GM18499 (cell line): ENCODE results near the gene TRPV2.
"Not testable (repeated sequence)": the region's sequence is repeated elsewhere in the genome, so short reads cannot be mapped to it uniquely, and the experiment has no call there.

Source experiments
- ATAC-seq: cut with Tn5 transposase; IDR thresholded peaks from one replicate; pipeline ENCODE4 v1.9.1; 2021; ENCODE audit warnings: moderate number of reproducible peaks; ENCODE audit not compliant: insufficient read depth, unreplicated experiment

The TRPV2 gene

DNA sequence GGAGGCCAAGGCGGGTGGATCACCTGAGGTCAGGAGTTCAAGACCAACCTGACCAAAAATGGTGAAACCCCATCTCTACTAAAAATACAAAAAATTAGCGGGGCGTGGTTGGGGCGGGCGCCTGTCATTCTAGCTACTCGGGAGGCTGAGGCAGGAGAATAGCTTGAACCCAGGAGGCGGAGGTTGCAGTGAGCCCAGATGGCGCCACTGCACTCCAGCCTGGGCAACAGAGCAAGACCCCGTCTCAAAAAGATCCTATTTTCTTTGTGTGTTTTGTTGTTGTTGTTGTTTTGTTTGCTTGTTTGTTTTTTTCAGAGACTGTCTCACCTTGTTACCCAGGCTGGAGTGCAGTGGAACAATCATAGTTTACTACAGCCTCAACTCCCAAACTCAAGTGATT is 11.5 kb upstream of the TRPV2 start:
- not testable (repeated sequence) for ATAC-seq

DNA sequence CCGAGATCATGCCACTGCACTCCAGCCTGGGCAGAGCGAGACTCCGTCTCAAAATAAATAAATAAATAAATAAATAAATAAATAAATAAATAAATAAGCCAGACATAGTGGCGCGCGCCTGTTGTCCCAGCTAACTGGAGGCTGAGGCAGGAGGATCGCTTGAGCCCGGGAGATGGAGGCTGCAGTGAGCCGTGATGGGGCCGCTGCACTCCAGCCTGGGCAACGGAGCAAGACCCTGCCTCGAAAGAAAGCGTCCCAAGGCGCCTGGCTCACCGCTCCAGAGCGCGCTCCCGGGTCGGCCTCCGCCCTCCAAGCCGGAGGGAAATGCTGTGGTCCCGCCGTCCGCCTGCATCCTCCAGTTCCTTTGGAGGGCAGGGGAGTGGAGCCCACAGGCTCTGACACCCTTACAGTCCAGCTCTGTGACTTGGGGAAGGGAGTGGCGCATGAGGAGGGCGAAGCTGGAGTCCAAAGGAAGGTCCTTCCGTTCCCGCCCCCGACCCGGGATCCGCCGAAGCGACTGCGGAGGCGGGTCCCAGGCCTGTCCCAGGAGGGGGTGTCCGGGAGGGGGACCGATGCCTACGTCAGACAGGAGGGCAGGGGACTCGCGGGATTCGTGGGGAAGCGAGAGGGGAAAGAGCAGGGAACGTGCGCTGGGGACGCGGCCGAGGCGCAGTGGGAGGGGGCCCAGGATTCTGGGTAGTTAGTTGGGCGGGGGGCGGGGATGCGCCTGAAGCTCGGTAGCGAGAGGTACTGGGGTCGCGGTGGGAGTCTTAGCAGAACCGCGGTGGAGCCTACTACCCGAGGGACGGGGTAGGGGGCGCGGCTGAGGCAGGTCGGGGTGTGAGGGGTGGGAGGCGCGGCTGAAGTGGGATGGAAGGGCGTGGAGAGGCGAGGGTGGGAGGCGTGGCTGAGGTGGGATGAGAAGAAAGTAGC is 8.4 kb upstream of the TRPV2 start:
- no peak for ATAC-seq

DNA sequence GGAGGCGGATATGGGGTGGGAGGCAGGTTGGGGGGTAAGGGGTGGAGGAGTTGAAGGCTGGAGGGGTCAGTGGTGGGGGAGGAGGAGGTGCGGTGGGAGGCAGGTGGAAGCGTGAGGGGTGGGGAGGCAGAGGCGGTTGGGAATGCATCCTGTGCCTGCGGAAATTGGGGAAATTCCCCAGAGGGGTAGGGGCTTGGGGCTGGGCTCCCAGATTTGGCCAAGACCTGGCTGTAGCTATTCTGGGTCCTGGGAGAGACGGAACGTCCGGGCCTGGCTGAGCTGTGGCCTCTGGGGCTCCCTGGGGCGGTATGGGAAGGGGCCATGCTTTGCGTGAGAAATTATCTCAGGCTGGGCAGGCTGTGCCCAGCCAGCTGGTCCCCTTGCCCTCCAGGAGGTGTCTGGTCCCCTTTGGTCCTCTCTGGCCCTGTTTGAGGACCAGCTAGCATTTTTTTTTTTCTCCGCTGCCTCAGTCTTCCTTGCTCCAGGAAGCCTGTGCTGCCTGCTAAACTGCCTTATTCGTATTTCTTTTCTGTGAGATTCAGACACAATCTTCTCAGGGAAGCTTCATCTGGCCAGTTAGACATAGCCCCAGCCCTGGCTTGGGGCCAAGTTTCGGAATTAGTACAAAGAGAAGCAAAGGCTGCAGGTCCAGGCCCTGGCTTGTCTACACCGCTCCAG is 7.3 kb upstream of the TRPV2 start:
- ATAC-seq: peak; percentile 58

DNA sequence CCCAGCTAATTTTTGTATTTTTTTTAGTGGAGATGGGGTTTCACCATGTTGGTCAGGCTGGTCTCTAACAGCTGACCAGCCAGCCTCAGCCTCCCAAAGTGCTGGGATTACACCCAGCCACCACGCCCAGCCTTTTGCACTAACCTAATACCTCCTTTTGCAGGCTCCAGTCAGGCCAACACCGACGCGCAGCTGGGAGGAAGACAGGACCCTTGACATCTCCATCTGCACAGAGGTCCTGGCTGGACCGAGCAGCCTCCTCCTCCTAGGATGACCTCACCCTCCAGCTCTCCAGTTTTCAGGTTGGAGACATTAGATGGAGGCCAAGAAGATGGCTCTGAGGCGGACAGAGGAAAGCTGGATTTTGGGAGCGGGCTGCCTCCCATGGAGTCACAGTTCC is 2.0 kb downstream of the TRPV2 start:
- ATAC-seq: no peak

DNA sequence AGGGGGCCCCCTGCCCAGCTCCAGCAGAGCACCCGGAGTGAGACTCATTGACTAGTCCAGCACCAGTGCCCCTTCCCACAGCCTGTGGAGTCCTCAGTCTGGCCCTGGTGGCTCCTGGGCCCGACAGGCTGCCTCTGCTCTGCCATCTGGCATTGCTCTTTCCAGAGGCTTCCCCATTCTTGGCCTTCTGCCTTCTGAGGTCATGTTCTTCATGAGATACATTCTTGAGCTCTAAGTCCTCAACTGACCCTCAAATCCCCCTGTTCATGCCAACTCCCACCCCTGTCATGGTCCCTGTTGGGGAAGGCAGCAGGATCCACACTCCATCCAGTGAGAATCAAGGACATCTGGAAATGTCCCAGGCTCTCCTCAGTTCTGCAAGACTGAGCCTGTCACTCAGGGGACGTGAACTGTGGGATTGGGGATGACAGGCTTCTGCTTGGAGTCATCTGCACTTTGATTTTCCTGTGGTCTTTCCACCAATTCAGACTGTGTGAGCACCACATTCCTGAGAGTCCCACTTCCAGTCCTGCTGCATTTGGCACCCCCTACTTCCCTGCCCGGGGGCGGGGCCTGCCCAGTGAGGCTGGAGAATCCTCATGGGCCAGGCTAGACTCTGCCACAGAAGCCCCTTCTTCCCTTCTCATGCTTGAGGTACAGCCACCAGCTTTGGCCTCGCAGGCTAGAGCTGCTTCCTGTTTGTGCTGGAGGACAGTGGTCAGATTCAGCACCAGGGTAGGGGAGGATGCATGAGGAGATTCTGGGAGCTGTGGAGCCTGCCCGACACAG is 2.7 kb downstream of the TRPV2 start:
- ATAC-seq: no peak

DNA sequence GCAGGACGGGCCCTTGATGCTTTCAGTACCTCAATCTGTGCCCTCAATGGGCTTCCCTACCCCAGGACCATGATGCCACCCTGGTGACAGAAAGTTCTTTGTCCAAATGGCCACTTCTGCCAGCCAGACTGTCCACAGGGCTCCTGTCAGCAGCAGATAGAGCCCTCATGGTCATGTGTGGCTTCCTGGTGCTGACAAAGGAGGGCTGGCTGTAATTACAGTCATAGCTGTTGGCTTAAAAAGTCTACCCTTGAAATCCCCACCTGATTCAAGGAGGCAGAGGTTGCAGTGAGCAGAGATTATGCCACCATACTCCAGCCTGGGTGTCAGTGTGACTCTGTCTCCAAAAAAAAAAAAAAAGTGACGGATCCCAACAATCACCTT is 3.3 kb downstream of the TRPV2 start:
- no peak for ATAC-seq

DNA sequence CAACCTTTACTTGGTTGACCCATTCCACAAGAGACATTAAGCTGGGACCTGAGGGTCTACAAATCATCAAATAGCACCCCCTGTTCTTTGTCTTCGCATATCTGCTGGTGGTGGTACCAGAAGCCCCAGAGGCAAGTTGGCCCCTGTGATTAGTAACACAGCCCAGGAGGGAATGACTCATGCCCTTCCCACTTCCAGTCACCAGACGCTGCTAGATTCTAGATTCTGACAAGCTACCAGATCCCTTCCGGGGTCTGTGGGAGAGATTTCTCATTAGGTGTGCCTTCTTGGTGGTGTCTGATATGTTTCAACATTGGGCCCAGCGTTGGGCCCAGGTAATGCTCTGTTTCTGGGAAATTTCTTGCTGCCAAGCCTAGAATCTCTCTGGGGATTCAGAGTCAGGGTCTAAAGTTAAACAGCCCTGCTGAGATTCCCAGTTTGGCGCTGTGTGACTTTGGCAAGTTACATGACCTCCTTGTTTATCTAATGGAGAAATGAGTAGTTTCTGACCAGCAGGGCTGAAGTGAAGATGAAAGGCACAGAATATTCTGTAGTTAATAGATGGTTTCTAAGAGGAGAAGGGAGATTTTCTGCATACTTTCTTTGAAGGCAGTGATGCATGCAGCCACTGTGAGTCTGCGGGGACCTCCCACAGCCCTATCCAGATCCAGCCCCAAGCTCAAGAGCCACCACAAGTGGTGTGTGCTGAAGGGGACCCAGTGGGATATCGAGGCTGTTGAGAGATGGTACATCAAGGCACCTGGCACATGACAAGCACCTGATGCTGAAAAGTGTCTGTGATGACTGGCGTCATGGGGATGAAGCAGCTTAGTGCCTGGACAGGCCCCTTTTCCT is 3.9 kb downstream of the TRPV2 start:
- no peak for ATAC-seq

DNA sequence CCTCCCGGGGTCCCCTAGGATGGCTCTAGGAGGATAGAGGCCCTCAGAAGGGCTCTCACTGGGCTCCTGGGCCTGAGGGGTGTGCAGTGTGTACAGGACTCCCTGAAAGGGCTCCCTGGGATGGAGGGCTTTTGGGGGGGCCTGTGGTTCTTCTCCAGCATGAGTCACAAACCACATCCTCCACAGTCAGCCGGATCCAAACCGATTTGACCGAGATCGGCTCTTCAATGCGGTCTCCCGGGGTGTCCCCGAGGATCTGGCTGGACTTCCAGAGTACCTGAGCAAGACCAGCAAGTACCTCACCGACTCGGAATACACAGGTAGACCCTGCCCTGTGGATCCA is 4.5 kb downstream of the TRPV2 start:
- no peak for ATAC-seq

DNA sequence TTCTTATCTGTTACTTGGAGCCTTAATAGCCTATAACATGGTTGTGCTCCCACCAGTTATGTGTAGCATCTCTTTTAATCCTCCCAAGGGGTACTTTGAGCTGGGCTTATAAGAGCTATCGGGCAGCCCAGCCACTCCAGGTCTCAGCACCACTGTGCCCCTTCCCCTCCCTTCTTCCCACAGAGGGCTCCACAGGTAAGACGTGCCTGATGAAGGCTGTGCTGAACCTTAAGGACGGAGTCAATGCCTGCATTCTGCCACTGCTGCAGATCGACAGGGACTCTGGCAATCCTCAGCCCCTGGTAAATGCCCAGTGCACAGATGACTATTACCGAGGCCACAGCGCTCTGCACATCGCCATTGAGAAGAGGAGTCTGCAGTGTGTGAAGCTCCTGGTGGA is 7.0 kb downstream of the TRPV2 start:
- no peak for ATAC-seq

DNA sequence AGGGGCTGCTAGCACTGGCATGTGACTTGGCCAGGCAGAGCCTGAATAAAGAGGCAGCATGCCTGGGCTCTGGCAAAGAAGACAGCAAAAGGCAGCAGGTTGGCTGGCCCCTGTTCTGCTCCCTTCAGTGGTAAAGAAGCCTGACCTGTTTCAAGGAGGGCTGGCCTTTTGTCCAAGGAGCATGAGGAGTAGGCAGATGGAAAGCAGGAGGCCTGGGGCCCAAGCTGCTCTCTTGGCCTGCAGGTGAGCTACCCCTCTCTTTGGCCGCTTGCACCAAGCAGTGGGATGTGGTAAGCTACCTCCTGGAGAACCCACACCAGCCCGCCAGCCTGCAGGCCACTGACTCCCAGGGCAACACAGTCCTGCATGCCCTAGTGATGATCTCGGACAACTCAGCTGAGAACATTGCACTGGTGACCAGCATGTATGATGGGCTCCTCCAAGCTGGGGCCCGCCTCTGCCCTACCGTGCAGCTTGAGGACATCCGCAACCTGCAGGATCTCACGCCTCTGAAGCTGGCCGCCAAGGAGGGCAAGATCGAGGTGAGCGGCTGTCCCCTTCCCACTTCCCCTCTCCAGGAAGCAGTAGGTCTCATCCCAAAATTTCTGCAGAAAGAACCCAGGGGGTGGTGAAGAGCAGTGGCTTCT is 8.0 kb downstream of the TRPV2 start:
- no peak for ATAC-seq

DNA sequence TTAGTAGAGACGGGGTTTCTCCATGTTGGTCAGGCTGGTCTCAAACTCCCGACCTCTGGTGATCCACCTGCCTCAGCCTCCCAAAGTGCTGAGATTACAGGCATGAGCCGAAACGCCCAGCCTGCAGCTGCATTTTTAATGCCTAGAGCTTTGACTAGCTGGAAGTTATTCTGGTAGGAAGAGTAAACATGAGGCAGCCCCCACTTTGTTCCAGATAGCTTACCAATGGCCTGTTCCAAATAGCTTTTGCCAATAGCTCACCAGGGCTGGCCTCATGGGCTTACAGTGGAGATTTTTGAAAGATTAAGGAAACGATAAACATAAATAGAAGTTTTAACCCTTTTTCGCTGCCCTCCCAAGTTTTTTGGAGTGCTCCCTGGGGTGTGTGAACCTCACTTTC is 9.8 kb downstream of the TRPV2 start:
- no peak for ATAC-seq

DNA sequence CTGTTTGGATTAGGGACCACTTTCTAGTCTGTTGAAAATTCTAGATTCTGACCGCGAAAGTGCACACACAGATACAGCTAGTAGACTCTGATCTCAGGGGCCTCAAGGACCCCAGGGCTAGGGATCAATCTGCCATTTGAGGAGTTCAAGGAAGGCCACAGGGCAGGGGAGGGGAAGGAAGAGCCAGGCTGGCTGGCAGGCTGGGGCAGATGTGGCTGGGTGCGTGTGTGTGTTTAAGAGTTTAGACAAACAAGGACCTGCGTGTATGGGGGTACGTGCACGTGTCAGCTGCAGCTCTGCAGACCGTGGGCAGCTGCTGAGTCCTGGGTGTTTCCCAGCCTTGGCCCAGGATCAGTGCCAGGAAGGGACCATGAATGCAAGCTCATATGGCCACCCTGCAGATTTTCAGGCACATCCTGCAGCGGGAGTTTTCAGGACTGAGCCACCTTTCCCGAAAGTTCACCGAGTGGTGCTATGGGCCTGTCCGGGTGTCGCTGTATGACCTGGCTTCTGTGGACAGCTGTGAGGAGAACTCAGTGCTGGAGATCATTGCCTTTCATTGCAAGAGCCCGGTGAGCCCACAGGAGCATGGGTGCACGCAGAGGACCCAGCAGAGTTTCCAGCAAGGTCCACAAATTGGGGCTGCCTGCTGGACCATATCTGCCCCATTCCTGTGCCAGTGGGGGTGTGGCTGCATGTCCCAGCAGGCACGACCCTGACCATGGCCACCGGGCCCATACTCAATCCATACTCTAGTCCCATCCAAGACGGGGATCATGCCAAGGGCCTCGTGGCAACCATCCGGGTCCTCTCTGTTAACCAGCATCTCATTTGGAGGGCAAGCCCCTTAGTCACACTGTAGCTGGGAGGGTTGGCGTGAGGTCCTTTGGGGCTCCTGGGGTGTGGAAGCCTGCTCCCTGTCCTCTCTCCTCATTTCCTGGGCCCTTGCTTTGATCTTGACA is 10.6 kb downstream of the TRPV2 start:
- no peak for ATAC-seq

DNA sequence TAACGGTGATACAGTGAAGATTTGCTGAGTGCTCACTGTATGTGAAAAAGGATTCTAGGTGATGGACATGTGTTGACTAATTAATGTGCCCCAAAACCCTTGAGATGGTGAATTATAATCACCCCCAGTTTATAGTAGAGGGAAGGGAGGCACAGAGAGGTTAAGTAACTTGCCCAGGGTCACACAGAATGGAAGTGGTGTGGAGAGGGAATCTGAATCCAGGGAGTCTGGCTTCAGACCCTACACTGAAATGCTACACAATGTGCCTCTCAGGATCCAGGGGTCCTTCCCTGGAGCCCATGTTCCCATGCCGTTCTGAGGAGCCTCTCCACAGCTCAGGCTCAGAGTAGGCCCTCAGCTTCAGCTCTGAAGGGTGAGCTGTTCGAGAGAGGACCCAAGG is 11.6 kb downstream of the TRPV2 start:
- no peak for ATAC-seq

DNA sequence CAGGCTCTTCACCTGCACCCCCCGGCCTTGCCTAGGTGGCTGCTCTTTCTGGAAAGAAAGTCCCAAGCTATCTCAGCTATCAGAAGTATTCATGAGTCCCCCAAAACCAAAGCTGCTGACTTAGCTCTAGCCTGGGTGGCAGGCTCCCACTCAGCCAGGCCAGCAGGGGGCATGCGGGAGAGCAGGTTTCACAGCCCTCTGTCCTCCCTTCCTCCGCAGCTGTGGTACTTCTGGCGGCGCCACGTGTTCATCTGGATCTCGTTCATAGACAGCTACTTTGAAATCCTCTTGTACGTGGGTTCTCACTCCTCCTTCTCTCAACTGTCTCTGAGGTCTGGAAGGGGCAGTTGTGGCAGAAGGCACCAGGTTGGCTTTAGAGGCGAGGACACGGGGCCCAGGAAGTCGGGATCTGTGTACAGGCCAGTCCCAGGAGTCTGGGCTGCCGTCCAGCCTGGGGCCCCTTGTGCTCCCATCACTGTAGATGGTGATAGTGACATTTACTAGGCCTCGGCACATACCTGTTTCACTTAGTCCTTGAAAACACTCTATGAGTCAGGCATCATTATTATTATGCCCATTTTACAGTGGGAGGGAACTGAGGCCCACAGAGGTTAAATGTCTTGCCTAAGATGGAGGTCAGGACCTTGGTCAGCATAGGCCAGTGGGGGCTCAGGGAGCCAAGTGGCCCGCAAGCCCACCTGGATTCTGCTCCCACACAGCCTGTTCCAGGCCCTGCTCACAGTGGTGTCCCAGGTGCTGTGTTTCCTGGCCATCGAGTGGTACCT is 12.9 kb downstream of the TRPV2 start:
- no peak for ATAC-seq

DNA sequence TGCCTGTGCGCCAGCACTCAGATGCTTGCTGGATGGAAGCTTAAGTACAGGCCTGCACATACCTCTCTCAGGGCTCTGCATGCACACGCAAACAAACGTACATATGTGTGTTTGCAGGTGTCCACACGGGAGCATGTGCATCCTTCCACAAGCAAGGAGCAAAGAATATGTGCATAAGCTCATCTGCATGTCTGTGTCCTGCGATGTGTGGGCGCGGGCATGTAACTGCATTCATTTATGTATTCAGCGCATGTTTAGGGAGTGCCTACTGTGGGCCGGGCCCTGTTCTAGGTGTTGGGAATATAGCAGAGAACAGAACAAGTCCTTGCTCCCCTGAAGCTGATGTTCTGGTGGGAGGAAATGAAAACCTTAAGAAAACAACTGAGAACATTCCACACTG is 13.7 kb downstream of the TRPV2 start:
- ATAC-seq: no peak

DNA sequence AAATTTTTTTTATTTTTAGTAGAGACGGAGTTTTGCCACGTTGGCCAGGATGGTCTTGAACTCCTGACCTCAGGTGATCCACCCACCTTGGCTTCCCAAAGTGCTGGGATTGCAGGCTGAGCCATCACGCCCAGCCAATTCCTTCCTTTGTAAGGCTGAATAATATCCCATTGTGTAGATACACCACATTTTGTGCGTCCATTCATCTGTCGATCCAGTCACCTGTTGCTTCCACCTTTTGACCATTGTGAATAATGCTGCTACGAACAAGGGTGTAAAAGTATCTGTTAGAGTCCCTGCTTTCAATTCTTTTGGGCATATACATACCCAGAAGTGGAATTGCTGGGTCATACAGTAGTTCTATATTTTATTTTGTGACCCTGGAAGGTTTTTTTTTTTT is 15.3 kb downstream of the TRPV2 start:
- ATAC-seq: no peak

DNA sequence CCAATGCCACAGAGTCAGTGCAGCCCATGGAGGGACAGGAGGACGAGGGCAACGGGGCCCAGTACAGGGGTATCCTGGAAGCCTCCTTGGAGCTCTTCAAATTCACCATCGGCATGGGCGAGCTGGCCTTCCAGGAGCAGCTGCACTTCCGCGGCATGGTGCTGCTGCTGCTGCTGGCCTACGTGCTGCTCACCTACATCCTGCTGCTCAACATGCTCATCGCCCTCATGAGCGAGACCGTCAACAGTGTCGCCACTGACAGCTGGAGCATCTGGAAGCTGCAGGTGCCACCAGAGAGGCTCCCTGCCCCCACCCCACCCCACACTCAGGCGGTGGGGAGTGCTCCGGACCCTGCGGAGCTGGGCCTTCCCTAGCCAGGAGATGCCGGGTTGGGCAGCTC is 16.6 kb downstream of the TRPV2 start:
- no peak for ATAC-seq

DNA sequence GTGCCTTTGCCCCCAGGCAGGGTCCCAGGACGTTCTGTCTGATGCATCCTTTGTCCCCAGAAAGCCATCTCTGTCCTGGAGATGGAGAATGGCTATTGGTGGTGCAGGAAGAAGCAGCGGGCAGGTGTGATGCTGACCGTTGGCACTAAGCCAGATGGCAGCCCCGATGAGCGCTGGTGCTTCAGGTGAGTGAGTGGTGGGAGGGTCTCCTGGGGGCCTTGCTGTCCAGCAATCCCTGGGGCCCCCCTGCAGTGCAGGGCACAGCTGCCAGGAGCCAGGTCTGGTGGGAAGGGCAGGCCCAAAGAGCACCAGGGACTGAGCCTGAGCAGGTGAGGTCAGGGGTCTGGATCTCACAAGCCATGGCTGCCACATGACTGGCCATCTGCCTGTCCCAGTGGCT is 18.1 kb downstream of the TRPV2 start:
- ATAC-seq: no peak
